AG09309 (cell line): ENCODE data around the gene CCL17.

Source experiments
- DNase-seq: peaks from one replicate; pipeline ENCODE4 v3.0.0-alpha.2; 2010; ENCODE audit warnings: low read depth
- H3K4me3 ChIP-seq: 2 replicates; pipeline ENCODE4 v1.5.1; 2011; ENCODE audit warnings: mild to moderate bottlenecking, low read depth, low read length, moderate library complexity; ENCODE audit not compliant: control insufficient read depth
- CTCF ChIP-seq: IDR thresholded peaks from 2 replicates; pipeline ENCODE4 v1.5.1; 2011; ENCODE audit warnings: mild to moderate bottlenecking, low read depth, low read length, inconsistent platforms; ENCODE audit not compliant: insufficient read depth, control insufficient read depth; ENCODE audit errors: missing control alignments

Gene CCL17

GRCh38 chr16:57409870-57410587 is 5.5 kb downstream of the CCL17 start:
- DNase-seq = no peak
- TF ChIP-seq CTCF = no peak
- no peak overlapping the region for H3K4me3 ChIP-seq

DNA sequence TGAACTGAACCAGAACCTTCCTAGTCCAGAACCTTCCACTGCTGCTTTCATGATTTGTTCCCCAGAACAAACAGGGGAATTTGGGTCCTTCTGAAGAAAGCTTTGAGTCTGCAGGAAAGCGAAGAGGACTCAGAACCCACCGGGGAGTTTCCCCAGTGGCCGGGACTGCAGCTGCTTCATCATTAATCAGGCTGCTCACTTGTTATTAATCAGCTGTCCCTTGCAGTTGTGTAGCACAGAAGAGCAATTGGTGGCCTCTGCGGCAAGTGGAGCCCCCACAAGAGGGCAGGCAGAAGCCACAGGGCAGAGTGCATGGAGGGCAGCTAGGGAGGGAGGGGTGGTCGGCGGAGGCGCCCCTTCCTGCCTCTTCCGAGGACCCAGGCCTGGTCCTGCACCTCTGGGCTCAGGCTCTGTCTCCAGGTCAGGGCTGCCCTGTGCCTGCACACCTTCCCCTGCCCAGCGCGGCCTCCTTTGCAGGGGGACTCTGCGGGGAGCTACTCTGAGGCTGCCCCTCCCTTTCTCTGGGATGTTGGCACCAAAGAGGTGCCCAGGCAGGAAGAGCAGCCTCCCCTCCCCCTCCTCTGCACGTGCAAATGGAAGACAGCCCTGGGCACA is 6.9 kb downstream of the CCL17 start:
- DNase-seq = no peak
- no peak overlapping the region for H3K4me3 ChIP-seq
- no peak for TF ChIP-seq CTCF

DNA sequence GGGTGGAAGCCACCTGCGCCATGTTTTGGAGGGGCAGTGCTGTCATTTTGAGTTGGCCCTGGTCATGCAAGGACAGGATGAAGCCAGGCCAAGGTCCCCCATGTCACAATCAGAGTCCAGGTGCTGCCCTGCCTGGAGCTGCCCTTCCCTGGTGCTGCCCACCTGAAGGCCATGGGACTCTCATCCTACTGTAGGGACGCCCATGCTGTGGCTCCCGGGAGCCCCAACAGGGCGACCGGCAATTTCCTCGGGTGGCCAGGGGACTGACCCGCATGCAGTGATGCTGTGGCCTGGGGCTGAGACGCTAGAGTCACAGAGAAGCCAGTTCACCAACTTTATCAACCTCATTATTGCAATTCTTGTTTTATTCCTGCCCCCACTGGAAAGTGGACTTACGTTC is 8.0 kb downstream of the CCL17 start:
- no peak for DNase-seq
- no peak for TF ChIP-seq CTCF
- no peak overlapping the region for H3K4me3 ChIP-seq

DNA sequence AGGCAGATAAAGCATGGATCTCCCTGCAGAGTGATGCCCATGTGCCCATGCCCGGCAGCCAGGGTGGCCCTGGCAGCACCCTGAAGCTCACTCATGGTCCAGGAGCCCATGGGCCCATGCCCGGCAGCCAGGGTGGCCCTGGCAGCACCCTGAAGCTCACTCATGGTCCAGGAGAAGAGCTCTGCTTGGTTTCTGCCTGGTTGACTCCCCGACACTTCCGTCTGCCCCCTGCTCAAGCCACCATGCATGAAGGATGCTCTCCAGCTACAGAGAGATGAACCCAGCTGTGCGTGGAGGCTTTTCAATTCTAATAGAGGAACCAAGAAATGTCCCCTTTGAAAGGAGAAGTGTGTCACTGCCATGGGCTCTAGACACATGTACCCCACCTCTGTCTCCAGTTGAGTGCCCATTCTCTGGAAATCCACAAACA is 8.7 kb downstream of the CCL17 start:
- no peak for TF ChIP-seq CTCF
- DNase-seq = no peak
- no peak overlapping the region for H3K4me3 ChIP-seq

- no peak overlapping the region for H3K4me3 ChIP-seq
- DNase-seq = no peak
These were observed 9.2 kb downstream of the CCL17 start for GRCh38 chr16:57413733-57414132.

GRCh38 chr16:57416084-57416483 is 11.5 kb downstream of the CCL17 start:
- DNase-seq = no peak
- H3K4me3 ChIP-seq = no peak overlapping the region
- no peak for TF ChIP-seq CTCF

More at GRCh38 chr16:57413733-57414132, 9.2 kb downstream of the CCL17 start:
- TF ChIP-seq CTCF = no peak
